SU-DHL-6 (cell line): ENCODE data around the gene RPL27A.

Experiments used
- EZH2phosphoT487 ChIP-seq: fragments of 200-600 bp; sonication (generic), shearing (Covaris generic); conservative IDR thresholded peaks from 2 replicates; pipeline ENCODE4 v1.6.1; 2018; ENCODE audit warnings: mild to moderate bottlenecking, antibody characterized with exemption, low read length, moderate library complexity, mixed read lengths
- TF ChIP-seq, protein P1 (sequence below): fragments of 200-600 bp; sonication (generic); IDR thresholded peaks from one replicate; pipeline ENCODE4 v1.5.1; 2017; ENCODE audit warnings: antibody characterized with exemption, mild to moderate bottlenecking, low read length, moderate library complexity; ENCODE audit not compliant: insufficient read depth, poor library complexity, severe bottlenecking

- TF ChIP-seq, protein P1, sequence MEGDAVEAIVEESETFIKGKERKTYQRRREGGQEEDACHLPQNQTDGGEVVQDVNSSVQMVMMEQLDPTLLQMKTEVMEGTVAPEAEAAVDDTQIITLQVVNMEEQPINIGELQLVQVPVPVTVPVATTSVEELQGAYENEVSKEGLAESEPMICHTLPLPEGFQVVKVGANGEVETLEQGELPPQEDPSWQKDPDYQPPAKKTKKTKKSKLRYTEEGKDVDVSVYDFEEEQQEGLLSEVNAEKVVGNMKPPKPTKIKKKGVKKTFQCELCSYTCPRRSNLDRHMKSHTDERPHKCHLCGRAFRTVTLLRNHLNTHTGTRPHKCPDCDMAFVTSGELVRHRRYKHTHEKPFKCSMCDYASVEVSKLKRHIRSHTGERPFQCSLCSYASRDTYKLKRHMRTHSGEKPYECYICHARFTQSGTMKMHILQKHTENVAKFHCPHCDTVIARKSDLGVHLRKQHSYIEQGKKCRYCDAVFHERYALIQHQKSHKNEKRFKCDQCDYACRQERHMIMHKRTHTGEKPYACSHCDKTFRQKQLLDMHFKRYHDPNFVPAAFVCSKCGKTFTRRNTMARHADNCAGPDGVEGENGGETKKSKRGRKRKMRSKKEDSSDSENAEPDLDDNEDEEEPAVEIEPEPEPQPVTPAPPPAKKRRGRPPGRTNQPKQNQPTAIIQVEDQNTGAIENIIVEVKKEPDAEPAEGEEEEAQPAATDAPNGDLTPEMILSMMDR, result no peak
- no peak for TF ChIP-seq EZH2phosphoT487
Measured at GRCh38 chr11:8682303-8683114, at the start of gene RPL27A, which contains the start of gene TRIM66.
